HEK293 (cell line): ENCODE measurements around the gene ZSCAN16.

Experiments
- GLIS1 ChIP-seq: fragments of 450-650 bp; formaldehyde crosslinking; IDR thresholded peaks from 2 replicates; pipeline ENCODE4 v1.5.1; 2016; ENCODE audit warnings: missing biosample characterization, missing genetic modification characterization
- KLF10 ChIP-seq: fragments of 450-650 bp; IDR thresholded peaks from 2 replicates; pipeline ENCODE4 v1.5.1; 2018; ENCODE audit warnings: missing biosample characterization, mild to moderate bottlenecking, missing genetic modification characterization
- MEIS1 ChIP-seq: sonication (generic); formaldehyde crosslinking; IDR thresholded peaks from 2 replicates; pipeline ENCODE4 v1.8.1; 2022; ENCODE audit warnings: missing genetic modification reagents, mild to moderate bottlenecking, borderline replicate concordance
- MYNN ChIP-seq: fragments of 450-650 bp; formaldehyde crosslinking; IDR thresholded peaks from 2 replicates; pipeline ENCODE4 v1.5.1; 2016; ENCODE audit warnings: missing biosample characterization, missing genetic modification characterization, borderline replicate concordance
- OVOL3 ChIP-seq: fragments of 450-650 bp; formaldehyde crosslinking; IDR thresholded peaks from 2 replicates; pipeline ENCODE4 v1.5.1; 2016; ENCODE audit warnings: missing biosample characterization, missing genetic modification characterization
- ZEB2 ChIP-seq: fragments of 450-650 bp; formaldehyde crosslinking; IDR thresholded peaks from 2 replicates; pipeline ENCODE4 v1.5.1; 2016; ENCODE audit warnings: missing biosample characterization, missing genetic modification characterization
- ZFHX2 ChIP-seq: fragments of 450-650 bp; formaldehyde crosslinking; conservative IDR thresholded peaks from 2 replicates; pipeline ENCODE4 v1.5.1; 2016; ENCODE audit warnings: missing biosample characterization, missing genetic modification characterization
- ZNF174 ChIP-seq: fragments of 450-650 bp; formaldehyde crosslinking; IDR thresholded peaks from 2 replicates; pipeline ENCODE4 v1.5.0; 2017; ENCODE audit warnings: missing biosample characterization, mild to moderate bottlenecking, missing genetic modification characterization
- ZNF23 ChIP-seq: fragments of 450-650 bp; formaldehyde crosslinking; IDR thresholded peaks from 2 replicates; pipeline ENCODE4 v1.5.1; 2016; ENCODE audit warnings: missing biosample characterization, missing genetic modification characterization, borderline replicate concordance
- ZNF311 ChIP-seq: fragments of 450-650 bp; formaldehyde crosslinking; IDR thresholded peaks from 2 replicates; pipeline ENCODE4 v1.5.1; 2017; ENCODE audit warnings: missing biosample characterization, missing genetic modification characterization, borderline replicate concordance
- ZNF391 ChIP-seq: fragments of 450-650 bp; formaldehyde crosslinking; IDR thresholded peaks from 2 replicates; pipeline ENCODE4 v1.5.1; 2016; ENCODE audit warnings: low read depth, missing biosample characterization, missing genetic modification characterization, borderline replicate concordance
- ZNF416 ChIP-seq: fragments of 450-650 bp; formaldehyde crosslinking; IDR thresholded peaks from 2 replicates; pipeline ENCODE4 v1.5.1; 2016; ENCODE audit warnings: missing biosample characterization, missing genetic modification characterization
- ZNF423 ChIP-seq: fragments of 450-650 bp; formaldehyde crosslinking; IDR thresholded peaks from 2 replicates; pipeline ENCODE4 v1.5.1; 2016; ENCODE audit warnings: missing biosample characterization, missing genetic modification characterization
- ZNF510 ChIP-seq: fragments of 450-650 bp; formaldehyde crosslinking; IDR thresholded peaks from 2 replicates; pipeline ENCODE4 v1.5.1; 2018; ENCODE audit warnings: mild to moderate bottlenecking, missing genetic modification characterization, missing biosample characterization; ENCODE audit not compliant: insufficient replicate concordance
- ZNF529 ChIP-seq: fragments of 450-650 bp; formaldehyde crosslinking; IDR thresholded peaks from 2 replicates; pipeline ENCODE4 v1.5.1; 2017; ENCODE audit warnings: missing genetic modification characterization, missing biosample characterization; ENCODE audit not compliant: insufficient replicate concordance
- ZNF548 ChIP-seq: fragments of 450-650 bp; formaldehyde crosslinking; IDR thresholded peaks from 2 replicates; pipeline ENCODE4 v1.5.1; 2016; ENCODE audit warnings: missing biosample characterization, missing genetic modification characterization
- ZNF571 ChIP-seq: fragments of 450-650 bp; formaldehyde crosslinking; IDR thresholded peaks from 2 replicates; pipeline ENCODE4 v1.5.0; 2017; ENCODE audit warnings: missing biosample characterization, missing genetic modification characterization
- ZNF610 ChIP-seq: fragments of 450-650 bp; formaldehyde crosslinking; IDR thresholded peaks from 2 replicates; pipeline ENCODE4 v1.5.1; 2016; ENCODE audit warnings: missing biosample characterization, missing genetic modification characterization, borderline replicate concordance
- ZNF623 ChIP-seq: fragments of 450-650 bp; formaldehyde crosslinking; IDR thresholded peaks from 2 replicates; pipeline ENCODE4 v1.5.1; 2016; ENCODE audit warnings: missing biosample characterization, missing genetic modification characterization
- ZNF654 ChIP-seq: fragments of 450-650 bp; formaldehyde crosslinking; IDR thresholded peaks from 2 replicates; pipeline ENCODE4 v1.5.1; 2016; ENCODE audit warnings: low read depth, missing biosample characterization, missing genetic modification characterization
- ZNF658 ChIP-seq: fragments of 450-650 bp; formaldehyde crosslinking; IDR thresholded peaks from 2 replicates; pipeline ENCODE4; 2016; ENCODE audit warnings: missing biosample characterization, missing genetic modification characterization
- TF ChIP-seq, protein P1 (sequence below): fragments of 450-650 bp; formaldehyde crosslinking; IDR thresholded peaks from 2 replicates; pipeline ENCODE4 v1.5.1; 2016; ENCODE audit warnings: missing biosample characterization, missing genetic modification characterization
- TF ChIP-seq, protein P2 (sequence below): fragments of 450-650 bp; formaldehyde crosslinking; IDR thresholded peaks from 2 replicates; pipeline ENCODE4 v1.5.1; 2016; ENCODE audit warnings: missing biosample characterization, missing genetic modification characterization
- TF ChIP-seq, protein P3 (sequence below): fragments of 450-650 bp; formaldehyde crosslinking; IDR thresholded peaks from 2 replicates; pipeline ENCODE4 v1.5.1; 2017; ENCODE audit warnings: missing biosample characterization, missing genetic modification characterization
- TF ChIP-seq, protein P4 (sequence below): fragments of 450-650 bp; formaldehyde crosslinking; IDR thresholded peaks from 2 replicates; pipeline ENCODE4 v1.5.1; 2016; ENCODE audit warnings: missing biosample characterization, missing genetic modification characterization, low read depth
- TF ChIP-seq, protein P5 (sequence below): fragments of 450-650 bp; IDR thresholded peaks from 2 replicates; pipeline ENCODE4 v1.5.1; 2018; ENCODE audit warnings: missing biosample characterization, missing genetic modification characterization
- TF ChIP-seq, protein P6 (sequence below): fragments of 450-650 bp; formaldehyde crosslinking; IDR thresholded peaks from 2 replicates; pipeline ENCODE4 v1.5.1; 2016; ENCODE audit warnings: missing biosample characterization, missing genetic modification characterization, low read depth
- TF ChIP-seq, protein P7 (sequence below): fragments of 450-650 bp; formaldehyde crosslinking; IDR thresholded peaks from 2 replicates; pipeline ENCODE4 v1.5.1; 2016; ENCODE audit warnings: missing biosample characterization, missing genetic modification characterization

ZSCAN16 gene

DNA sequence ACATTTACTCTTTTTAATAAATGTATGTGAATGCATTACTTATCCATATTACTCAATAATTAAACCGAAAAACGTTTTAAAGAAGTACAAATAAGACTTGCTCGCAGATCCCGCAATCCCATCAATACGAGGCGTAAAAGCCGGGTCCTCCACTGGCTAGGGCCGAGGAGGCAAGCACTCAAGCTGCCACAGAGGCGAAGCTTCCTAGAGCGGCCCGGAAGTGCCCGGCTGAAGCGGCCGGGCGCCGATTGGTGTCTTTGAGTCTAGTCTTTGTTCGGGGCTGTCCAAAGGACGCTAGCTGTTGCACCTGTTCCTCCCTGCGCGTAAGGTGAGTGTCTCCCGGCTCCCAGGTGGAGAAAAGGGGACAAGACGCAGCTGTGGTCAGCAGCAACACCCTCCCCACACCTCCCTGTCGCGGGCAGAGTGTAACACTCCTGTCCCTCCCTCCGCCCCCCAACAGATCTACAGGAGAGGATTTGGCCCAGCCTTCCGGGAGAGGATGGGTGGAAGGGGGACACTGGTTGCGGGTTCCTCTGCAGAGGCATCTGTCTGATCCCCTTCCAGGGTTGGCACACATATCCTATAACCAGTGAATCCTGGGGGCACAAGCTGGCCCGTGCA, at the start of gene ZSCAN16 (continued):
- TF ChIP-seq ZNF423 (tag by site-specific recombination) (no peak), ZNF529 (tag by site-specific recombination) (no peak), ZNF658 (tag by site-specific recombination) (no peak), GLIS1 (tag by site-specific recombination) (no peak), ZNF510 (tag by site-specific recombination) (no peak), KLF10 (tag by site-specific recombination) (no peak), MYNN (tag by site-specific recombination) (no peak), ZEB2 (tag by site-specific recombination) (peak; percentile 81; the same call in 1 of the 2 replicates), ZFHX2 (tag by site-specific recombination) (no peak), ZNF610 (tag by site-specific recombination) (no peak), ZNF654 (tag by site-specific recombination) (no peak), MEIS1 (CRISPR knock-in tag) (no peak), ZNF174 (tag by site-specific recombination) (no peak), ZNF548 (tag by site-specific recombination) (no peak), ZNF23 (no peak), ZNF311 (tag by site-specific recombination) (no peak), ZNF571 (tag by site-specific recombination) (no peak), ZNF391 (tag by site-specific recombination) (no peak), ZNF416 (tag by site-specific recombination) (no peak), OVOL3 (tag by site-specific recombination) (no peak), ZNF623 (tag by site-specific recombination) (no peak)
- TF ChIP-seq, protein P1, sequence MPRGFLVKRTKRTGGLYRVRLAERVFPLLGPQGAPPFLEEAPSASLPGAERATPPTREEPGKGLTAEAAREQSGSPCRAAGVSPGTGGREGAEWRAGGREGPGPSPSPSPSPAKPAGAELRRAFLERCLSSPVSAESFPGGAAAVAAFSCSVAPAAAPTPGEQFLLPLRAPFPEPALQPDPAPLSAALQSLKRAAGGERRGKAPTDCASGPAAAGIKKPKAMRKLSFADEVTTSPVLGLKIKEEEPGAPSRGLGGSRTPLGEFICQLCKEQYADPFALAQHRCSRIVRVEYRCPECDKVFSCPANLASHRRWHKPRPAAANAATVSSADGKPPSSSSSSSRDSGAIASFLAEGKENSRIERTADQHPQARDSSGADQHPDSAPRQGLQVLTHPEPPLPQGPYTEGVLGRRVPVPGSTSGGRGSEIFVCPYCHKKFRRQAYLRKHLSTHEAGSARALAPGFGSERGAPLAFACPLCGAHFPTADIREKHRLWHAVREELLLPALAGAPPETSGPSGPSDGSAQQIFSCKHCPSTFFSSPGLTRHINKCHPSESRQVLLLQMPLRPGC (tag by site-specific recombination): no peak
- TF ChIP-seq, protein P2, sequence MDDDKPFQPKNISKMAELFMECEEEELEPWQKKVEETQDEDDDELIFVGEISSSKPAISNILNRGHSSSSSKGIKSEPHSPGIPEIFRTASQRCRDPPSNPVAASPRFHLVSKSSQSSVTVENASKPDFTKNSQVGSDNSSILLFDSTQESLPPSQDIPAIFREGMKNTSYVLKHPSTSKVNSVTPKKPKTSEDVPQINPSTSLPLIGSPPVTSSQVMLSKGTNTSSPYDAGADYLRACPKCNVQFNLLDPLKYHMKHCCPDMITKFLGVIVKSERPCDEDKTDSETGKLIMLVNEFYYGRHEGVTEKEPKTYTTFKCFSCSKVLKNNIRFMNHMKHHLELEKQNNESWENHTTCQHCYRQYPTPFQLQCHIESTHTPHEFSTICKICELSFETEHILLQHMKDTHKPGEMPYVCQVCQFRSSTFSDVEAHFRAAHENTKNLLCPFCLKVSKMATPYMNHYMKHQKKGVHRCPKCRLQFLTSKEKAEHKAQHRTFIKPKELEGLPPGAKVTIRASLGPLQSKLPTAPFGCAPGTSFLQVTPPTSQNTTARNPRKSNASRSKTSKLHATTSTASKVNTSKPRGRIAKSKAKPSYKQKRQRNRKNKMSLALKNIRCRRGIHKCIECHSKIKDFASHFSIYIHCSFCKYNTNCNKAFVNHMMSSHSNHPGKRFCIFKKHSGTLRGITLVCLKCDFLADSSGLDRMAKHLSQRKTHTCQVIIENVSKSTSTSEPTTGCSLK (tag by site-specific recombination): no peak
- TF ChIP-seq, protein P3, sequence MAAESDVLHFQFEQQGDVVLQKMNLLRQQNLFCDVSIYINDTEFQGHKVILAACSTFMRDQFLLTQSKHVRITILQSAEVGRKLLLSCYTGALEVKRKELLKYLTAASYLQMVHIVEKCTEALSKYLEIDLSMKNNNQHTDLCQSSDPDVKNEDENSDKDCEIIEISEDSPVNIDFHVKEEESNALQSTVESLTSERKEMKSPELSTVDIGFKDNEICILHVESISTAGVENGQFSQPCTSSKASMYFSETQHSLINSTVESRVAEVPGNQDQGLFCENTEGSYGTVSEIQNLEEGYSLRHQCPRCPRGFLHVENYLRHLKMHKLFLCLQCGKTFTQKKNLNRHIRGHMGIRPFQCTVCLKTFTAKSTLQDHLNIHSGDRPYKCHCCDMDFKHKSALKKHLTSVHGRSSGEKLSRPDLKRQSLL: no peak
- TF ChIP-seq, protein P4, sequence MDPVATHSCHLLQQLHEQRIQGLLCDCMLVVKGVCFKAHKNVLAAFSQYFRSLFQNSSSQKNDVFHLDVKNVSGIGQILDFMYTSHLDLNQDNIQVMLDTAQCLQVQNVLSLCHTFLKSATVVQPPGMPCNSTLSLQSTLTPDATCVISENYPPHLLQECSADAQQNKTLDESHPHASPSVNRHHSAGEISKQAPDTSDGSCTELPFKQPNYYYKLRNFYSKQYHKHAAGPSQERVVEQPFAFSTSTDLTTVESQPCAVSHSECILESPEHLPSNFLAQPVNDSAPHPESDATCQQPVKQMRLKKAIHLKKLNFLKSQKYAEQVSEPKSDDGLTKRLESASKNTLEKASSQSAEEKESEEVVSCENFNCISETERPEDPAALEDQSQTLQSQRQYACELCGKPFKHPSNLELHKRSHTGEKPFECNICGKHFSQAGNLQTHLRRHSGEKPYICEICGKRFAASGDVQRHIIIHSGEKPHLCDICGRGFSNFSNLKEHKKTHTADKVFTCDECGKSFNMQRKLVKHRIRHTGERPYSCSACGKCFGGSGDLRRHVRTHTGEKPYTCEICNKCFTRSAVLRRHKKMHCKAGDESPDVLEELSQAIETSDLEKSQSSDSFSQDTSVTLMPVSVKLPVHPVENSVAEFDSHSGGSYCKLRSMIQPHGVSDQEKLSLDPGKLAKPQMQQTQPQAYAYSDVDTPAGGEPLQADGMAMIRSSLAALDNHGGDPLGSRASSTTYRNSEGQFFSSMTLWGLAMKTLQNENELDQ (tag by site-specific recombination): no peak
- TF ChIP-seq, protein P5, sequence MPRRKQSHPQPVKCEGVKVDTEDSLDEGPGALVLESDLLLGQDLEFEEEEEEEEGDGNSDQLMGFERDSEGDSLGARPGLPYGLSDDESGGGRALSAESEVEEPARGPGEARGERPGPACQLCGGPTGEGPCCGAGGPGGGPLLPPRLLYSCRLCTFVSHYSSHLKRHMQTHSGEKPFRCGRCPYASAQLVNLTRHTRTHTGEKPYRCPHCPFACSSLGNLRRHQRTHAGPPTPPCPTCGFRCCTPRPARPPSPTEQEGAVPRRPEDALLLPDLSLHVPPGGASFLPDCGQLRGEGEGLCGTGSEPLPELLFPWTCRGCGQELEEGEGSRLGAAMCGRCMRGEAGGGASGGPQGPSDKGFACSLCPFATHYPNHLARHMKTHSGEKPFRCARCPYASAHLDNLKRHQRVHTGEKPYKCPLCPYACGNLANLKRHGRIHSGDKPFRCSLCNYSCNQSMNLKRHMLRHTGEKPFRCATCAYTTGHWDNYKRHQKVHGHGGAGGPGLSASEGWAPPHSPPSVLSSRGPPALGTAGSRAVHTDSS (tag by site-specific recombination): no peak
- TF ChIP-seq, protein P6, sequence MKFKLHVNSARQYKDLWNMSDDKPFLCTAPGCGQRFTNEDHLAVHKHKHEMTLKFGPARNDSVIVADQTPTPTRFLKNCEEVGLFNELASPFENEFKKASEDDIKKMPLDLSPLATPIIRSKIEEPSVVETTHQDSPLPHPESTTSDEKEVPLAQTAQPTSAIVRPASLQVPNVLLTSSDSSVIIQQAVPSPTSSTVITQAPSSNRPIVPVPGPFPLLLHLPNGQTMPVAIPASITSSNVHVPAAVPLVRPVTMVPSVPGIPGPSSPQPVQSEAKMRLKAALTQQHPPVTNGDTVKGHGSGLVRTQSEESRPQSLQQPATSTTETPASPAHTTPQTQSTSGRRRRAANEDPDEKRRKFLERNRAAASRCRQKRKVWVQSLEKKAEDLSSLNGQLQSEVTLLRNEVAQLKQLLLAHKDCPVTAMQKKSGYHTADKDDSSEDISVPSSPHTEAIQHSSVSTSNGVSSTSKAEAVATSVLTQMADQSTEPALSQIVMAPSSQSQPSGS (tag by site-specific recombination): no peak
- TF ChIP-seq, protein P7, sequence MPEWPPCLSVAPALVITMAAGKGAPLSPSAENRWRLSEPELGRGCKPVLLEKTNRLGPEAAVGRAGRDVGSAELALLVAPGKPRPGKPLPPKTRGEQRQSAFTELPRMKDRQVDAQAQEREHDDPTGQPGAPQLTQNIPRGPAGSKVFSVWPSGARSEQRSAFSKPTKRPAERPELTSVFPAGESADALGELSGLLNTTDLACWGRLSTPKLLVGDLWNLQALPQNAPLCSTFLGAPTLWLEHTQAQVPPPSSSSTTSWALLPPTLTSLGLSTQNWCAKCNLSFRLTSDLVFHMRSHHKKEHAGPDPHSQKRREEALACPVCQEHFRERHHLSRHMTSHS (tag by site-specific recombination): no peak
